Stomach (tissue), 9 donors: ENCODE data around the gene BMP10. TPM values are rescaled to one million over a fixed set of nuclear protein-coding genes. Genes with fewer than 3 reads are reported as not detected.

ENCODE experiments used
- DNase-seq, 2 donors: peaks; one replicate each; pipeline versions ENCODE4 v3.0.0 to v3.0.0-alpha.2; 2013 to 2019
- H3K27ac ChIP-seq, 5 donors: fragments of 200-600 bp in 4 of 5; sonication (generic) in 4 of 5; one replicate each; pipeline ENCODE4 v1.5.1; 2013 to 2019; ENCODE audit warnings: mild to moderate bottlenecking in 1 of 5, moderate library complexity in 1 of 5
- H3K27me3 ChIP-seq, 3 donors: fragments of 200-600 bp; sonication (generic); one replicate each; pipeline ENCODE4 v1.5.1; 2017 to 2019; ENCODE audit warnings: mixed run types in 1 of 3
- H3K36me3 ChIP-seq, 4 donors: fragments of 200-600 bp; sonication (generic); 1 replicate in 3 of 4; 2 replicates in 1 of 4; pipeline ENCODE4 v1.5.1; 2016 to 2019
- H3K4me1 ChIP-seq, 4 donors: fragments of 200-600 bp; sonication (generic); one replicate each; pipeline ENCODE4 v1.5.1; 2016 to 2019
- H3K4me3 ChIP-seq, 4 donors: fragments of 200-600 bp; sonication (generic) in 3 of 4; one replicate each; pipeline ENCODE4 v1.5.1; 2016 to 2019; ENCODE audit warnings: mild to moderate bottlenecking in 1 of 4
- H3K9me3 ChIP-seq, 4 donors: fragments of 200-600 bp; sonication (generic); one replicate each; pipeline ENCODE4 v1.5.1; 2016 to 2019
- CTCF ChIP-seq, 7 experiments: fragments of 450-650 bp in 4 of 7; fragments of 200-600 bp in 3 of 7; sonication (generic) in 3 of 7; IDR thresholded peaks; one replicate each; pipeline ENCODE4 v1.5.1; 2016 to 2019; ENCODE audit warnings: antibody characterized with exemption in 7 of 7, control low read depth in 2 of 7, mild to moderate bottlenecking in 1 of 7
- EP300 ChIP-seq: sonication (generic); formaldehyde crosslinking; IDR thresholded peaks from one replicate; pipeline ENCODE4 v1.6.1; 2017; ENCODE audit warnings: antibody characterized with exemption
- POLR2A ChIP-seq, 4 donors: fragments of 450-650 bp; IDR thresholded peaks; one replicate each; pipeline ENCODE4 v1.6.1; 2016; ENCODE audit warnings: antibody characterized with exemption in 4 of 4, control low read depth in 2 of 4, mild to moderate bottlenecking in 1 of 4, moderate library complexity in 1 of 4
- POLR2AphosphoS5 ChIP-seq, 3 donors: sonication (generic); formaldehyde crosslinking; IDR thresholded peaks; one replicate each; pipeline ENCODE4 v1.6.1; 2016; ENCODE audit warnings: antibody characterized with exemption in 3 of 3
- WGBS, 5 donors: extraction: QIAGEN DNeasy Blood & Tissue Kit in 3 of 5; methylation state at CpG; one replicate each; pipeline versions ENCODE4 v1.1.5 to v1.1.7; 2013 to 2018; 5-methylcytosine and 5-hydroxymethylcytosine counted together
- intact Hi-C: fragments of 100-400 bp; cut with DNase I; formaldehyde crosslinking; loops from one replicate; pipeline ENCODE4 v1.15.1; 2023; ENCODE audit warnings: low total_unique reads
- polyA plus RNA-seq, 3 donors: library from polyadenylated mRNA; stranded (reverse); fragments of 200-250 nt; gene quantifications; one replicate each; pipeline ENCODE4 v1.2.3, GENCODE V29; 2013
- total RNA-seq, 5 donors: library from RNA; depleted of rRNA; stranded (reverse); fragments of >200 nt; gene quantifications; one replicate each; pipeline versions ENCODE4 v1.1.0 to v1.2.3, GENCODE V29; 2014 to 2016
- donor health status: healthy with polysubstance abuse.
- donor health status: Bipolar disorder and iron deficiency.
- donor health status: healthy.

The BMP10 gene
- total and polyA plus RNA-seq, 8 donors = 0.37 TPM; not detected in 7

- intact Hi-C loops = no loop called here
- H3K4me1 ChIP-seq = no peaks in the 10 kb centered on the region
- TF ChIP-seq CTCF (IDR thresholded peaks at IDR 0.05) (no peak), POLR2AphosphoS5 (IDR thresholded peaks at IDR 0.05) (no peak), EP300 (no peak), POLR2A (IDR thresholded peaks at IDR 0.05) (no peak)
- no peaks in the 10 kb centered on the region for H3K36me3 ChIP-seq
- WGBS, 5 donors = 54 to 78% (median 61%) methylated on average over 12 of the region's 12 CpGs
- no peak overlapping the region for H3K4me3 ChIP-seq
- H3K9me3 ChIP-seq = no peaks in the 10 kb centered on the region
- H3K27me3 ChIP-seq = no peaks in the 10 kb centered on the region
- DNase-seq = no peak
- H3K27ac ChIP-seq = no peak overlapping the region
These were observed 18.3 kb upstream of the BMP10 start for GRCh38 chr2:68889500-68889899.

GRCh38 chr2:68889021-68889420 lies 17.8 kb upstream of the BMP10 start:
- WGBS, 5 donors = 72 to 94% (median 83%) methylated on average over 1 of the region's 1 CpG
- Histone ChIP-seq H3K36me3 (no peaks in the 10 kb centered on the region), H3K27ac (no peak overlapping the region), H3K4me3 (no peak overlapping the region), H3K27me3 (no peaks in the 10 kb centered on the region), H3K9me3 (no peaks in the 10 kb centered on the region), H3K4me1 (no peaks in the 10 kb centered on the region)
- no peak for DNase-seq
- intact Hi-C loops = no loop called here
- TF ChIP-seq POLR2A (IDR thresholded peaks at IDR 0.05) = no peak
- no peak for TF ChIP-seq POLR2AphosphoS5 (IDR thresholded peaks at IDR 0.05)
- no peak for TF ChIP-seq EP300
- no peak for TF ChIP-seq CTCF (IDR thresholded peaks at IDR 0.05)

GRCh38 chr2:68888038-68888704 lies 17.0 kb upstream of the BMP10 start:
- intact Hi-C loops = no loop called here
- H3K4me3 ChIP-seq = no peak overlapping the region
- no peaks in the 10 kb centered on the region for H3K4me1 ChIP-seq
- DNase-seq = no peak
- 82 to 90% (median 86%) methylated on average over 4 of the region's 4 CpGs for WGBS, 5 donors
- no peak for TF ChIP-seq EP300
- TF ChIP-seq POLR2A (IDR thresholded peaks at IDR 0.05) = no peak
- no peak for TF ChIP-seq CTCF (IDR thresholded peaks at IDR 0.05)
- no peak overlapping the region for H3K27ac ChIP-seq
- no peaks in the 10 kb centered on the region for H3K36me3 ChIP-seq
- no peaks in the 10 kb centered on the region for H3K9me3 ChIP-seq
- H3K27me3 ChIP-seq = no peaks in the 10 kb centered on the region

GRCh38 chr2:68885811-68886075 lies 14.5 kb upstream of the BMP10 start:
- Histone ChIP-seq H3K9me3 (no peaks in the 10 kb centered on the region), H3K4me3 (no peak overlapping the region), H3K27ac (no peak overlapping the region), H3K36me3 (no peaks in the 10 kb centered on the region), H3K27me3 (no peaks in the 10 kb centered on the region), H3K4me1 (no peaks in the 10 kb centered on the region)
- intact Hi-C loops = no loop called here
- 75 to 84% (median 77%) methylated on average over 3 of the region's 3 CpGs for WGBS, 5 donors
- DNase-seq = no peak
- no peak for TF ChIP-seq EP300
- no peak for TF ChIP-seq POLR2AphosphoS5 (IDR thresholded peaks at IDR 0.05)
- no peak for TF ChIP-seq CTCF (IDR thresholded peaks at IDR 0.05)
- TF ChIP-seq POLR2A (IDR thresholded peaks at IDR 0.05) = no peak
